Measurements from ENCODE around the gene GRM7.

The GRM7 gene

DNA sequence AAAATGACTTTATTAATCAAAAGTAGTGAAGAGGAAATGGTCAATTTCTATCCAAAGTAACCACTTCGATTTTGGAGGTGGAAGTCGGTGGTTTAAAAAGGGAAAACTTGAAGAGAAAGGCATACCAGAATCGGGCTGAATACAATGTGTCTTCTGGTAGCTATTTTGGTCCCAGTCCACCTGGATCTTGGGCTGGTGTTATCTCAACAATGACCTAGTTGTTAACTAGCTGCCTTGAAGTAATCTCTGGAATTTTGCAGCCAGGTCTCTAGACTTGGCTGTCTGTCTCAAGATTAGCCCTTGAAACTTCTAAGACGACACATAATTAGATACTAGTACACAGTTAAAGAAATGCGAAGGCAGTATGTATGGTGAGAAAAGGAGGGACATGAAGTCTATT, 409.8 kb downstream of the GRM7 start:
- H3K27ac ChIP-seq (replicated peaks) = no peak overlapping the region
- H3K27me3 ChIP-seq (ENCODE audit: insufficient read depth, poor library complexity, severe bottlenecking) = no peaks in the 10 kb centered on the region
- no peak overlapping the region for H3K4me3 ChIP-seq (replicated peaks; ENCODE audit: insufficient read depth, low read length)
- TF ChIP-seq POLR2AphosphoS5 (IDR thresholded peaks at IDR 0.05; ENCODE audit: low read depth) = no peak
- no peak for TF ChIP-seq SPI1 (IDR thresholded peaks at IDR 0.05; ENCODE audit: borderline replicate concordance, low read depth)
- TF ChIP-seq, protein P1, sequence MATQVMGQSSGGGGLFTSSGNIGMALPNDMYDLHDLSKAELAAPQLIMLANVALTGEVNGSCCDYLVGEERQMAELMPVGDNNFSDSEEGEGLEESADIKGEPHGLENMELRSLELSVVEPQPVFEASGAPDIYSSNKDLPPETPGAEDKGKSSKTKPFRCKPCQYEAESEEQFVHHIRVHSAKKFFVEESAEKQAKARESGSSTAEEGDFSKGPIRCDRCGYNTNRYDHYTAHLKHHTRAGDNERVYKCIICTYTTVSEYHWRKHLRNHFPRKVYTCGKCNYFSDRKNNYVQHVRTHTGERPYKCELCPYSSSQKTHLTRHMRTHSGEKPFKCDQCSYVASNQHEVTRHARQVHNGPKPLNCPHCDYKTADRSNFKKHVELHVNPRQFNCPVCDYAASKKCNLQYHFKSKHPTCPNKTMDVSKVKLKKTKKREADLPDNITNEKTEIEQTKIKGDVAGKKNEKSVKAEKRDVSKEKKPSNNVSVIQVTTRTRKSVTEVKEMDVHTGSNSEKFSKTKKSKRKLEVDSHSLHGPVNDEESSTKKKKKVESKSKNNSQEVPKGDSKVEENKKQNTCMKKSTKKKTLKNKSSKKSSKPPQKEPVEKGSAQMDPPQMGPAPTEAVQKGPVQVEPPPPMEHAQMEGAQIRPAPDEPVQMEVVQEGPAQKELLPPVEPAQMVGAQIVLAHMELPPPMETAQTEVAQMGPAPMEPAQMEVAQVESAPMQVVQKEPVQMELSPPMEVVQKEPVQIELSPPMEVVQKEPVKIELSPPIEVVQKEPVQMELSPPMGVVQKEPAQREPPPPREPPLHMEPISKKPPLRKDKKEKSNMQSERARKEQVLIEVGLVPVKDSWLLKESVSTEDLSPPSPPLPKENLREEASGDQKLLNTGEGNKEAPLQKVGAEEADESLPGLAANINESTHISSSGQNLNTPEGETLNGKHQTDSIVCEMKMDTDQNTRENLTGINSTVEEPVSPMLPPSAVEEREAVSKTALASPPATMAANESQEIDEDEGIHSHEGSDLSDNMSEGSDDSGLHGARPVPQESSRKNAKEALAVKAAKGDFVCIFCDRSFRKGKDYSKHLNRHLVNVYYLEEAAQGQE (IDR thresholded peaks at IDR 0.05; ENCODE audit: insufficient replicate concordance, low read depth) = no peak
- no peak for TF ChIP-seq GABPA (IDR thresholded peaks at IDR 0.05; ENCODE audit: low read depth)
- TF ChIP-seq, protein P2, sequence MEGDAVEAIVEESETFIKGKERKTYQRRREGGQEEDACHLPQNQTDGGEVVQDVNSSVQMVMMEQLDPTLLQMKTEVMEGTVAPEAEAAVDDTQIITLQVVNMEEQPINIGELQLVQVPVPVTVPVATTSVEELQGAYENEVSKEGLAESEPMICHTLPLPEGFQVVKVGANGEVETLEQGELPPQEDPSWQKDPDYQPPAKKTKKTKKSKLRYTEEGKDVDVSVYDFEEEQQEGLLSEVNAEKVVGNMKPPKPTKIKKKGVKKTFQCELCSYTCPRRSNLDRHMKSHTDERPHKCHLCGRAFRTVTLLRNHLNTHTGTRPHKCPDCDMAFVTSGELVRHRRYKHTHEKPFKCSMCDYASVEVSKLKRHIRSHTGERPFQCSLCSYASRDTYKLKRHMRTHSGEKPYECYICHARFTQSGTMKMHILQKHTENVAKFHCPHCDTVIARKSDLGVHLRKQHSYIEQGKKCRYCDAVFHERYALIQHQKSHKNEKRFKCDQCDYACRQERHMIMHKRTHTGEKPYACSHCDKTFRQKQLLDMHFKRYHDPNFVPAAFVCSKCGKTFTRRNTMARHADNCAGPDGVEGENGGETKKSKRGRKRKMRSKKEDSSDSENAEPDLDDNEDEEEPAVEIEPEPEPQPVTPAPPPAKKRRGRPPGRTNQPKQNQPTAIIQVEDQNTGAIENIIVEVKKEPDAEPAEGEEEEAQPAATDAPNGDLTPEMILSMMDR (IDR thresholded peaks at IDR 0.05; ENCODE audit: insufficient read depth, low read length) = no peak
- no peak for DNase-seq (ENCODE audit: low read depth in 1 of 2, low spot score in 1 of 2)

DNA sequence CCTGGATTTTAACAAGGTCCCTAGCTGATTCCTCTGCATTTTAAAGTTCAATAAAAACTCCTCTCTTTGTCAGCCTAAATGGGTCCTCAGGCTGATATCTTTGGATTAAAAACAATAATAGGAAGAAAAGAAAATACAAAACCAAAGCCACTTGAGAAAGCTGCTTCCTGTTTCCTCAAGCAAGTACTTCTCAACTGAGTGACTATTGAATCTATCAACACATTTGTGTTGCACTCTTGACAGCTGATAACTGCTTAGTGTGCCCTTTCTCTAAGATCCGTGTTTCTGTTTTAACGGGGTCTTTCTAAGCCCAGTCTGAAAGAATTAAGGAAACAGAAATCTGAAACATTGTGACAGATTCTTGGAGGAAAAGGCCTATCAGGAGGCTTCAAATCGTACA, 410.7 kb downstream of the GRM7 start:
- Histone ChIP-seq H3K27me3 (ENCODE audit: insufficient read depth, poor library complexity, severe bottlenecking) (no peaks in the 10 kb centered on the region), H3K4me3 (replicated peaks; ENCODE audit: insufficient read depth, low read length) (no peak overlapping the region), H3K27ac (replicated peaks) (no peak overlapping the region)
- no peak for TF ChIP-seq SPI1 (IDR thresholded peaks at IDR 0.05; ENCODE audit: borderline replicate concordance, low read depth)
- no peak for TF ChIP-seq POLR2AphosphoS5 (IDR thresholded peaks at IDR 0.05; ENCODE audit: low read depth)
- TF ChIP-seq GABPA (IDR thresholded peaks at IDR 0.05; ENCODE audit: low read depth) = no peak
- TF ChIP-seq, protein P1 (IDR thresholded peaks at IDR 0.05; ENCODE audit: insufficient replicate concordance, low read depth) = no peak
- TF ChIP-seq, protein P2 (IDR thresholded peaks at IDR 0.05; ENCODE audit: insufficient read depth, low read length) = no peak
- no peak for DNase-seq (ENCODE audit: low read depth in 1 of 2, low spot score in 1 of 2)

DNA sequence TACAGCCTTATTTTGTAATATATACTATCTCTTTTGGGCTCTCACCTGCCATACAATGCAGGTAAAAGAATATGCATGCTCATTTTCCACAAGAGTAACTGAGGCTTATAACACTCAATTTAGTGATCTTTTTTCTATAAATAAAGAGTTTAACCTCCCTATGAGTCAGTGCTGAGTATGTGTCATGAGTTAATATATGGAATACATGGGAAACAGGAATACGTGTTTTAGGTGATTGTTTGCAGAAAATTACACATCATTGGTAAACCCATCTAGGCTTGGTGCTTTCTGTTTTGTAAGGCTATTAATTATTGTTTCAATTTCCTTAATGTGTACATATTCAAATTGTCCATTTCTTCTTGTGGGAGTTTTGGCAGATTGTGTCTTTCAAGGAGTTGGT, 411.3 kb downstream of the GRM7 start:
- no peak overlapping the region for H3K4me3 ChIP-seq (replicated peaks; ENCODE audit: insufficient read depth, low read length)
- no peaks in the 10 kb centered on the region for H3K27me3 ChIP-seq (ENCODE audit: insufficient read depth, poor library complexity, severe bottlenecking)
- H3K27ac ChIP-seq (replicated peaks) = no peak overlapping the region
- DNase-seq (ENCODE audit: low read depth in 1 of 2, low spot score in 1 of 2) = no peak
- TF ChIP-seq, protein P1 (IDR thresholded peaks at IDR 0.05; ENCODE audit: insufficient replicate concordance, low read depth) = no peak
- TF ChIP-seq, protein P2 (IDR thresholded peaks at IDR 0.05; ENCODE audit: insufficient read depth, low read length) = no peak

Measured in HL-60 (cell line).